H1 (cell line): Measurements from ENCODE around the gene KPNA6. TPM values are rescaled to one million over a fixed set of nuclear protein-coding genes. Genes with fewer than 3 reads are reported as not detected.

Experiments used
- CTCF ChIA-PET: fragments of 300-600 bp; sonication (Branson Sonifier 250); formaldehyde crosslinking; loops from one replicate; lab custom pipeline; 2021; ENCODE audit not compliant: partially characterized antibody; lab: Charles Lee
- POLR2A ChIA-PET: fragments of 300-600 bp; sonication (Branson Sonifier 250); formaldehyde crosslinking; loops from one replicate; lab custom pipeline; 2021; ENCODE audit warnings: inconsistent platforms; ENCODE audit not compliant: partially characterized antibody; lab: Charles Lee
- DNase-seq, 2 experiments: peaks; one replicate each; pipeline versions ENCODE4 v3.0.0 to v3.0.0-alpha.2; 2010 to 2022; ENCODE audit warnings: low spot score in 2 of 2, low read depth in 1 of 2, mixed read lengths in 1 of 2
- FAIRE-seq: peaks from 2 replicates; lab custom pipeline; 2011; peaks lifted over from hg19 to GRCh38; lab: Jason Lieb, UNC
- H2AFZ ChIP-seq: 2 replicates; pipeline ENCODE4 v1.8.1; 2012; ENCODE audit warnings: low read length, inconsistent platforms
- H2AK5ac ChIP-seq: 2 replicates; pipeline ENCODE4 v1.6.1; 2013; ENCODE audit warnings: low read depth, low read length
- H2BK120ac ChIP-seq: replicated peaks from 2 replicates; pipeline ENCODE3; 2013; ENCODE audit warnings: low read depth, low read length, inconsistent platforms
- H2BK12ac ChIP-seq: 2 replicates; pipeline ENCODE4 v1.6.1; 2013; ENCODE audit warnings: low read depth, low read length
- H2BK15ac ChIP-seq: 2 replicates; pipeline ENCODE4 v1.6.1; 2013; ENCODE audit warnings: low read length
- H2BK20ac ChIP-seq: 2 replicates; pipeline ENCODE4 v1.6.1; 2013; ENCODE audit warnings: low read length
- H2BK5ac ChIP-seq: 2 replicates; pipeline ENCODE4 v1.6.1; 2013; ENCODE audit warnings: low read depth, low read length
- H3K14ac ChIP-seq: 2 replicates; pipeline ENCODE4 v1.6.1; 2013; ENCODE audit warnings: inconsistent platforms; ENCODE audit not compliant: insufficient read length
- H3K18ac ChIP-seq: 2 replicates; pipeline ENCODE4 v1.6.1; 2013; ENCODE audit warnings: low read length; ENCODE audit errors: extremely low read depth
- H3K23ac ChIP-seq: 2 replicates; pipeline ENCODE4 v1.6.1; 2013; ENCODE audit warnings: inconsistent platforms; ENCODE audit not compliant: insufficient read length
- H3K23me2 ChIP-seq: 2 replicates; pipeline ENCODE4 v1.6.1; 2013; ENCODE audit warnings: low read depth, low read length
- H3K27ac ChIP-seq: 2 replicates; pipeline ENCODE4 v1.6.1; 2011; ENCODE audit warnings: low read depth, low read length, inconsistent platforms
- H3K27me3 ChIP-seq, 4 experiments: replicated peaks in 1 of 4; 1 replicate in 1 of 4; 2 replicates in 3 of 4; pipeline versions ENCODE4 v1.6.1 to v1.8.1; 2011 to 2013; ENCODE audit warnings: low read length in 3 of 4, mild to moderate bottlenecking in 3 of 4, inconsistent platforms in 2 of 4, mixed read lengths in 2 of 4, moderate library complexity in 1 of 4; ENCODE audit not compliant: control insufficient read depth in 3 of 4, insufficient read depth in 3 of 4; ENCODE audit errors: extremely low read depth in 1 of 4
- H3K36me3 ChIP-seq, 4 experiments: 2 replicates each; pipeline versions ENCODE4 v1.6.1 to v1.8.1; 2011 to 2013; ENCODE audit warnings: mild to moderate bottlenecking in 4 of 4, low read length in 3 of 4, moderate library complexity in 2 of 4, control low read depth in 1 of 4, inconsistent platforms in 1 of 4; ENCODE audit not compliant: insufficient read depth in 4 of 4, control insufficient read depth in 2 of 4
- H3K4ac ChIP-seq: replicated peaks from 2 replicates; pipeline ENCODE3; 2013; ENCODE audit warnings: low read length, low read depth, mixed read lengths, inconsistent platforms; ENCODE audit not compliant: insufficient read length
- H3K4me1 ChIP-seq, 4 experiments: replicated peaks in 1 of 4; 1 replicate in 1 of 4; 2 replicates in 3 of 4; pipeline versions ENCODE4 v1.6.1 to v1.8.1; 2011 to 2013; ENCODE audit warnings: low read length in 3 of 4, inconsistent platforms in 2 of 4, mixed read lengths in 1 of 4; ENCODE audit not compliant: insufficient read depth in 4 of 4, control insufficient read depth in 3 of 4
- H3K4me2 ChIP-seq, 2 experiments: 2 replicates each; pipeline versions ENCODE4 v1.6.1 to v1.8.1; 2011 to 2013; ENCODE audit warnings: low read depth in 2 of 2, low read length in 2 of 2, control low read depth in 1 of 2, inconsistent platforms in 1 of 2, mild to moderate bottlenecking in 1 of 2; ENCODE audit not compliant: insufficient read depth in 1 of 2
- H3K4me3 ChIP-seq, 4 experiments: fragments of 200-600, 300-600 bp in 1 of 4; sonication (generic), shearing (Covaris generic), sonication (Bioruptor Twin) in 1 of 4; 2 replicates each; pipeline versions ENCODE4 v1.5.1 to v1.8.1; 2011 to 2016; ENCODE audit warnings: low read length in 4 of 4, low read depth in 3 of 4, control low read depth in 2 of 4, inconsistent platforms in 2 of 4, mild to moderate bottlenecking in 2 of 4, mixed read lengths in 1 of 4, moderate library complexity in 1 of 4; ENCODE audit not compliant: insufficient read depth in 2 of 4; ENCODE audit errors: extremely low read depth in 1 of 4
- H3K56ac ChIP-seq: replicated peaks from 2 replicates; pipeline ENCODE3; 2013; ENCODE audit warnings: low read depth, mild to moderate bottlenecking, mixed read lengths, low read length, inconsistent platforms; ENCODE audit not compliant: insufficient read length
- H3K79me1 ChIP-seq: 2 replicates; pipeline ENCODE4 v1.6.1; 2013; ENCODE audit warnings: low read depth, low read length, control low read depth
- H3K79me2 ChIP-seq, 2 experiments: 2 replicates each; pipeline versions ENCODE4 v1.6.1 to v1.8.1; 2012 to 2013; ENCODE audit warnings: low read length in 2 of 2, mild to moderate bottlenecking in 2 of 2, inconsistent platforms in 1 of 2; ENCODE audit not compliant: insufficient read depth in 2 of 2, control insufficient read depth in 1 of 2
- H3K9ac ChIP-seq, 4 experiments: replicated peaks in 1 of 4; 1 replicate in 1 of 4; 2 replicates in 3 of 4; pipeline versions ENCODE4 v1.6.1 to v1.8.1; 2011 to 2013; ENCODE audit warnings: low read depth in 3 of 4, low read length in 3 of 4, control low read depth in 2 of 4, mild to moderate bottlenecking in 2 of 4, moderate library complexity in 2 of 4, inconsistent platforms in 1 of 4; ENCODE audit errors: extremely low read depth in 1 of 4
- H3K9me3 ChIP-seq, 2 experiments: 2 replicates each; pipeline versions ENCODE4 v1.6.1 to v1.8.1; 2012 to 2013; ENCODE audit warnings: mild to moderate bottlenecking in 2 of 2, moderate library complexity in 2 of 2, control low read depth in 1 of 2, inconsistent platforms in 1 of 2, low read depth in 1 of 2, low read length in 1 of 2, mixed read lengths in 1 of 2; ENCODE audit not compliant: insufficient read depth in 2 of 2
- H4K20me1 ChIP-seq, 2 experiments: replicated peaks in 1 of 2; 2 replicates each; pipeline versions ENCODE3 to v1.8.1; 2011 to 2013; ENCODE audit warnings: inconsistent platforms in 2 of 2, low read length in 2 of 2, mild to moderate bottlenecking in 1 of 2; ENCODE audit not compliant: insufficient read depth in 2 of 2, control insufficient read depth in 1 of 2
- H4K5ac ChIP-seq: 2 replicates; pipeline ENCODE4 v1.6.1; 2013; ENCODE audit warnings: low read length, low read depth, mixed read lengths, inconsistent platforms; ENCODE audit not compliant: insufficient read length
- H4K8ac ChIP-seq: 2 replicates; pipeline ENCODE4 v1.8.0; 2013; ENCODE audit warnings: mild to moderate bottlenecking, moderate library complexity, low read length, inconsistent platforms; ENCODE audit not compliant: insufficient read depth; ENCODE audit errors: extremely low read depth
- H4K91ac ChIP-seq: replicated peaks from 2 replicates; pipeline ENCODE3; 2013; ENCODE audit warnings: low read length, mixed read lengths, inconsistent platforms; ENCODE audit not compliant: insufficient read length
- RAD21 ChIP-seq, 2 experiments: IDR thresholded peaks in 1 of 2; conservative IDR thresholded peaks in 1 of 2; 2 replicates each; pipeline ENCODE4 v1.6.1; 2011; ENCODE audit warnings: low read depth in 2 of 2, low read length in 2 of 2, improper control_type of control experiment in 1 of 2, inconsistent platforms in 1 of 2, mild to moderate bottlenecking in 1 of 2, moderate library complexity in 1 of 2
- WGBS, 2 experiments: shearing (Covaris generic) in 1 of 2; methylation state at CpG; one replicate each; pipeline versions ENCODE4 v1.1.6 to v1.1.7; 2013 to 2015; ENCODE audit warnings: low lambda C conversion rate in 2 of 2, mixed read lengths in 2 of 2, inconsistent platforms in 1 of 2, low coverage in 1 of 2, missing lambda C conversion rate in 1 of 2; ENCODE audit not compliant: insufficient replicate concordance in 2 of 2, insufficient coverage in 1 of 2, insufficient read length in 1 of 2; ENCODE audit errors: extremely low coverage in 1 of 2, missing lambda C conversion rate in 1 of 2; 5-methylcytosine and 5-hydroxymethylcytosine counted together
- polyA plus RNA-seq, 7 experiments: library from polyadenylated mRNA; depleted of rRNA in 3 of 7; stranded (reverse) in 5 of 7; unstranded in 2 of 7; fragments of >200 nt in 5 of 7; fragments of 200-250 nt in 2 of 7; gene quantifications; 1 replicate in 5 of 7; 2 replicates in 1 of 7; 4 replicates in 1 of 7; pipeline versions ENCODE4 v1.2.1 to v1.2.3, GENCODE V29; 2011 to 2013; ENCODE audit warnings: missing spikeins in 2 of 7, mixed read lengths in 2 of 7
- total RNA-seq: library from RNA; stranded (reverse); fragmentation: NEBNext Ultra II Directional; extraction: Animal tissue kit (Norgen Biotek cat#: 25700); gene quantifications from 2 replicates; pipeline ENCODE4 v1.2.1, GENCODE V29; 2021

The KPNA6 gene
- total and polyA plus RNA-seq, 2 of the 8 experiments (the other 6 are each of a cell fraction or from before 2014, with no cell fraction given) = 24.2 to 120 TPM

- 93% methylated on average over 5 of the region's 5 CpGs; no CpG with 5 or more reads in 1 of the 2 experiments for WGBS, 2 experiments
- H2AFZ ChIP-seq = no peak overlapping the region
- TF ChIP-seq RAD21 (IDR thresholded peaks at IDR 0.05 in 1 of 2, conservative IDR thresholded peaks at IDR 0.05 in 1 of 2; ENCODE audit: low read depth in 2 of 2, low read length in 2 of 2) = no peak
Measured at GRCh38 chr1:32137111-32137510, 29.3 kb downstream of the KPNA6 start.

More at GRCh38 chr1:32137111-32137510, 29.3 kb downstream of the KPNA6 start:
- Histone ChIP-seq H4K8ac (no peak overlapping the region), H2AK5ac (no peak overlapping the region), H3K36me3 (no peaks in the 10 kb centered on the region), H2BK20ac (no peak overlapping the region), H3K4ac (no peak overlapping the region), H4K20me1 (peaks cover 2 to 6% of the 10 kb centered on the region in 2 experiments), H3K4me2 (no peak overlapping the region), H2BK12ac (no peak overlapping the region), H3K23me2 (no peaks in the 10 kb centered on the region), H3K79me2 (peaks cover 0 to 51% of the 10 kb centered on the region in 2 experiments; a peak in 2 of 4 replicates), H3K4me3 (no peak overlapping the region), H3K23ac (no peak overlapping the region), H3K4me1 (no peaks in the 10 kb centered on the region), H3K14ac (no peak overlapping the region), H3K9me3 (no peaks in the 10 kb centered on the region), H4K5ac (no peak overlapping the region), H3K9ac (no peak overlapping the region), H2BK5ac (no peak overlapping the region), H3K56ac (no peak overlapping the region), H3K18ac (no peak overlapping the region), H2BK120ac (no peak overlapping the region), H4K91ac (no peak overlapping the region), H3K27me3 (no peaks in the 10 kb centered on the region), H3K79me1 (no peaks in the 10 kb centered on the region; the same call in none of the 2 replicates), H3K27ac (no peak overlapping the region), H2BK15ac (no peak overlapping the region)
- FAIRE-seq = no peak
- no peak for DNase-seq
- ChIA-PET CTCF (no interaction called here), POLR2A (no interaction called here)
